Measurements from ENCODE around the gene MRPL18. TPM values are rescaled to one million over a fixed set of nuclear protein-coding genes. Genes with fewer than 3 reads are reported as not detected.

MRPL18 gene
- total and polyA plus RNA-seq, 9 of the 15 experiments (the other 6 are each of a cell fraction or from before 2014, with no cell fraction given) = 149 to 456 (median 196) TPM

- TF ChIP-seq REST (IDR thresholded peaks at IDR 0.05; ENCODE audit: borderline replicate concordance) = no peak
- TF ChIP-seq REST (CRISPR knock-in tag; IDR thresholded peaks at IDR 0.05; ENCODE audit: low read depth) = no peak
- no peak for TF ChIP-seq WHSC1 (IDR thresholded peaks at IDR 0.05; ENCODE audit: low read length)
- 0 out of 2 replicates have a peak, but pooled peaks have one; percentile 61 for TF ChIP-seq ZC3H4 (CRISPR knock-in tag; IDR thresholded peaks at IDR 0.05; ENCODE audit: borderline replicate concordance)
- no peak for TF ChIP-seq NR4A1 (CRISPR knock-in tag; IDR thresholded peaks at IDR 0.05)
- no peak for TF ChIP-seq NR4A1 (tag; IDR thresholded peaks at IDR 0.05)
- TF ChIP-seq BCLAF1 (IDR thresholded peaks at IDR 0.05; ENCODE audit: borderline replicate concordance in 1 of 2, control insufficient read depth in 1 of 2, low read depth in 2 of 2, low read length in 1 of 2) = no peak
- no peak for TF ChIP-seq HSF4 (CRISPR knock-in tag; IDR thresholded peaks at IDR 0.05; ENCODE audit: borderline replicate concordance)
- no peak for TF ChIP-seq PKNOX1 (IDR thresholded peaks at IDR 0.05)
- TF ChIP-seq ZNF184 (CRISPR knock-in tag; IDR thresholded peaks at IDR 0.05) = no peak
- no peak for TF ChIP-seq DIDO1 (tag; IDR thresholded peaks at IDR 0.05; ENCODE audit: low read depth)
- no peak for TF ChIP-seq JUNB (CRISPR knock-in tag; conservative IDR thresholded peaks at IDR 0.05)
- no peak for TF ChIP-seq FOXP4 (CRISPR knock-in tag; IDR thresholded peaks at IDR 0.05; ENCODE audit: borderline replicate concordance)
These were observed 29.0 kb upstream of the MRPL18 start (continued) for GRCh38 chr6:159761129-159761872.

Measured in K562 (cell line).